ENCODE results near the gene MTCH2.
A peak's percentile ranks its signal among the peaks of the same experiment; 100 is the strongest.

MTCH2 gene

GRCh38 chr11:47631473-47631872 lies 10.9 kb downstream of the MTCH2 start:
- no peak for DNase-seq

GRCh38 chr11:47628026-47628425 lies 14.3 kb downstream of the MTCH2 start:
- no peak for DNase-seq

DNA sequence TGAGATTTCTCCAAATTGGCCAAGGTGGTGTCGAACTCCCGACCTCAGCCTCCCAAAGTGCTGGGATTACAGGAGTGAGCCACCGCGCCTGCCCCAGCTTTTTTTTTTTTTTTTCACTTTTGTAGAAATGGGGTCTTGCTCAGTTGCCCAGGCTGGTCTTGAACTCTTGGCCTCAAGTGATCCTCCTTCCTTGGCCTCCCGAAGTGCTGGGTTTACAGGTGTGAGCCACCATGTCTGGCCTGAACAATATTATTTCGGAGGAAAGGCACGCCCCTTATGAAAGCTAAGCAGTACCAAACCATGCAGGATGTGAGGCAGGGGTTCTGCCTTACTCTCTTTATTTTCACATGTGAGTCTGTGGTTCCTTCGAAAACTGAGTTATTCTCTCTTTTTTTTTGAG lies 16.1 kb downstream of the MTCH2 start:
- no peak for DNase-seq

DNA sequence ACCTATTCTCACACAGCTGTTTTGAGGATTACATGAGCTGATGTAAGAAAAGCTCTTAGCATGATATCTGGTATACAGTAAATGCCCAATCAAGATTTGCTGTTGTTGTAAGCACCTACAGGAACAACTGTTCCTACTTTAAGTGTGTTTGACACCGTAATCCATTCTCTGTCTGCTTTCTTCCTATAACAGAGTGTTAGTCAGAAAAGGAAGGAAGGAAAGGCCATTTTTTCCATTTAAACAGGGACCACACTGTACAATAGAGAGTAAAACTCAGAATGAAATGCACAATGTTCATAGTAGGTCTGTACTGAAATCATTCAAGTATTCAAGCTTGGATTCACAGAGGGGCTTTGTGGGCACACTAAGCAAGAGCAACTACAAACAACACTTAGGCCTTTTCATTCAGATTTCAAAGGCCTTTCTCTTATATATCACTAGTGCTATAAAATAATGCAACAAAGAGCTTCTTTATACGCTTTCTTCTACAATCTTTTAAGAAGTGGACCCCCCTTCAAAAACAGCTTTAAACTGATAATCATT lies 21.5 kb downstream of the MTCH2 start:
- no peak for DNase-seq

- no peak for DNase-seq
Observed at GRCh38 chr11:47617417-47617809, 24.9 kb downstream of the MTCH2 start.

GRCh38 chr11:47616726-47617416 lies 25.5 kb downstream of the MTCH2 start:
- peak; percentile 58 for DNase-seq

DNA sequence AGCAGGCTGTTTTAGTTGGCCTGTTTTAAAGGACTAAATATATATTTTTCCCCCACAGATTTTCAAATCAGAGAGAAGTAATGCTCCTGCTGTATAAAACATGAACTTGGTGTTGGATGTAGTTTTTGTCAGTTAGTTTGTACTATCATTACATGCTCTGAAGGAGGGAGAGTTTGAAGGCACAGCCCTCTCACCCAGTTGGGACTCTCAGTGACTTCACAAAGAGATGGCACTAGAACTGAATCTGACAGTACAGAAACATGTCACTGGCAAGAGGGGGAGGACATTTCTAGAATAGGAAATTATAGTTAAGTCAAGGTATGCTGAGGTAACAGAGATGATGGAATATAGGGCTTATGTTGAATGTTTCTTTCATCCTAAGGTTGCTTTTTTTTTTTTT lies 27.1 kb downstream of the MTCH2 start:
- DNase-seq, result no peak

DNA sequence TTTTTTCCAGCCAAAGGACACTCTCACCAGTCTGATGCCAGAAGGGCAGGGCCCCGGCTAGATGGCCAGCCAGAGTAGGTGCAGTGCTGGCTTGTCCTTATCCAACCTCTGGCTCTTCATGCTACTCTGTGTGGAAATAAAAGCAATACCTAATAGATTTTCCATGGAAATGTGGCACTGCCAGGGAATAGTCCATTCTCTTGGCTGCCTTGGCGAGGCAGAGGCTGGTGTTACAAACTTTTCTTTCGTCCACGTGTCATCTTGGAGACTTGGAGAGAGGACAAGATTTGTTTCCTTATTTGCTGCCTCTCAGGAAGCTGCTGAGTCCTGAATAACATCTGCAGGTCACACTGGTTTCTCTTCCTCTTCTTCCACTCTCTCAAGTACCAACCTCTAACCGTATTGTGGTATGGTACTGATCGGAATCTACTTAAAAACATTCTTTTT lies 31.0 kb downstream of the MTCH2 start:
- DNase-seq, result no peak

DNA sequence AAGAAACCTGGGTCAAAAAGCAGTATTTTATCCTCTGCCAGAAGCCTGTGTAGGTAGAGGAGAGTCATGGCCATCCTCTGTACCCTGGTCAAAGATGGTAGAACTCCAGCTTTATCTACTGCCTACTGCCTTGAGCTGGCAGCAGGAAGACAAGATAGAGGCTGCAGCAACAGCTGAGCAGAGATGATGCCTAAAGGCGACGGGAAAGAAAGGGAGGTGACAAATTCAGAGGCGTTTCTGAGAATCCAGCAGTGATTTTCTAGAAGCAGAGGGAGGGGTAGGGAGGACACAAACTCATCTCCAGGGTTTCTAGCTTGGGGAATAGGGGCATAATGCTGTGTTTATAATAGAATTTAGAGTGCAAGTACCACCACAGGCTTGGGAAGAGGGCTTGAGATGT lies 32.7 kb downstream of the MTCH2 start:
- no peak for DNase-seq

- peak; percentile 46 for DNase-seq
Observed at GRCh38 chr11:47607380-47607779, 35.0 kb downstream of the MTCH2 start.

DNA sequence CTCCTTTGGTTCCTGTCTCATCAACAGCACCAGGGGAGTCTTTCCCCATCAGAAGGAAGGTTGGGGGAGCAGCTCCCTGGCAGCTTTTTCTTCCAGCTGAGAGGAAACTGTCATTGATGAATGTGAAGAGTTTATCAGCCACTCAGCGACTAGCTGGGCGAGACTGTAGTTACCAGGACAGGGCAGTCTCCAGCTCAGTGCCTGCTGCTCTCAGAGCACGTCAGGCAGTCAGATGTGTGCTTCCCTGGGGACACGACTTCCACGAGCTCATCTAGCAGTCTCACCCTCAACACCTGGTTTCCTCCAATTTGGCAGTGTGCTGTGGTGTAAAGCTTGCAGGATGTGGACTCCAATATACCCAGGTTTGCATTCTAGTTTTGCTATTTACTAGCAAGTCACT lies 35.6 kb downstream of the MTCH2 start:
- DNase-seq, result peak; percentile 59

DNA sequence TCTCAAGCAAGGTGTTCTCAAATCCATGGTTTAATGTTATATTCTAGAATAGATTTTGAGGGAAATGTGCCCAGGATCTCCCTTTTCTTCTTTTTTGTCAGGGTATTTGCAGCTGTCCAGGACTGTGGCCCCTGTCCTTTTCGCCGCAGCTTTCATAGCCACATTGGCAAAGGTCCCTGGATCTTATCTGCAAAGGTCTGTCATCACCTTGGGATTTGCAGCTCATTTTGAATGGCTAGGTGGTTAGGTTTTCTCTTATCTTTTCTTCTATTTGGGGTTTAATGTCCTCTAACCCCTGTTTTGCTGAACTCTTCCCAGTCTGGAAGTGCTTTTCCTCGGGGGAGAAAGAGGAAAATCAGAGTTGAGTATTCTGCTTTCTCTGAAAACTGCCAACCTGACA lies 36.4 kb downstream of the MTCH2 start:
- no peak for DNase-seq

GRCh38 chr11:47603295-47603694 lies 39.1 kb downstream of the MTCH2 start:
- no peak for DNase-seq

DNA sequence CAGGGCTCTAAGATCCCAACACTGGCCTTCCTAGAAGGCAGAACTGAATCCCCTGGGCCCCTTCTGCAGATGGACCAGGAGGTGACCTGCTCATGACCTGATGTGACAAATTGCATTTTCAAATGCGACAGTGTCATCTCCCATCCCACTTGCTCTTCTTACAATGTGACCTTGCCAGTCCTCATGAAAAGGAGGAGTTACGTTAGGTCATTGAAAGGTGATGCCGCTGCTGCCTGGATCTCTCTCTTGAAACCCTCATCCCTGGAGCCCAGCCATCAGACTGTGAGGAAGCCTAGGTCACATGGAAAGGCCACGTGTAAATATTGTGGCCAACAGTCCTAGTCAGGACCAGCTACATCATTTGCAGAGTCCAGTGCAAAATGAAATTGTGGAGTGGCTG lies 42.5 kb downstream of the MTCH2 start:
- DNase-seq, result no peak

DNA sequence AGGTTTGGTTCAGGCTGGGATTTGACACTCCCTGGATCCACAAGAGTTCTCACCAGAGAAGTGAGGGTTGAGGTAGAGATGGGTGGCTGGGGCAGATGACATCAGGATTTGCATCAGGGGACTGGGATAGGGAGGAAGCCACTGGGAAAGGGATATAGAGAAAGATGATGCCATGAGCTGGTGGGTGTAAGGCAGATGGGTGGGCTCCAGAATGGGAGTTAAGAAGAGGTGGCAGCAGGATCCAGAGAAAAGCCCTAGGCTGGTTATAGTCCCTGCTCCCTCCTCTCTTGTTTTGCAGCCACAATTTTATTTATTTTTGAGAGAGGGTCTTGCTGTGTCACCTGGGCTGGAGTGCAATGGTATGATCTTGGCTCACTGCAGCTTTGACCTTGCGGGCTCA lies 46.4 kb downstream of the MTCH2 start:
- no peak for DNase-seq

DNA sequence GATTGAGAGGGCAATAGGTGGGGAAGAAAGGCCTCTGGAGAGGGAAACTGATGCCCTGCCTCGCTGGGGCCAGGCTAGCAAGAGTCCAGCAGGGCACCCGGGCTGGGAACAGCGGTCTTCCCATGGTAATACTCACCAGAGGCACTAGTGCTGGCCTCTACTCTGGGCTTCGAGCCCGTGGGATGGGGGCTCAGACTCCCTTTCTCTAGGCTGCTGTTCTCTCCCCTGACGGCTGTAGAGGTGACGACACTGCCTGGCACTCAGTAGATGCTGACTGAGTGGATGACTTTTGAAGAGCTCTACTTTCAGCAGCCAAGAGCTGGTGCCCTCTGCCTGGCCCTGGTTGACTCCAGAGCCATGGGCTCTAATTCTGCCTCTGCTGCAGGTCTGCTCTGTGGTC lies 47.3 kb downstream of the MTCH2 start:
- DNase-seq, result no peak

DNA sequence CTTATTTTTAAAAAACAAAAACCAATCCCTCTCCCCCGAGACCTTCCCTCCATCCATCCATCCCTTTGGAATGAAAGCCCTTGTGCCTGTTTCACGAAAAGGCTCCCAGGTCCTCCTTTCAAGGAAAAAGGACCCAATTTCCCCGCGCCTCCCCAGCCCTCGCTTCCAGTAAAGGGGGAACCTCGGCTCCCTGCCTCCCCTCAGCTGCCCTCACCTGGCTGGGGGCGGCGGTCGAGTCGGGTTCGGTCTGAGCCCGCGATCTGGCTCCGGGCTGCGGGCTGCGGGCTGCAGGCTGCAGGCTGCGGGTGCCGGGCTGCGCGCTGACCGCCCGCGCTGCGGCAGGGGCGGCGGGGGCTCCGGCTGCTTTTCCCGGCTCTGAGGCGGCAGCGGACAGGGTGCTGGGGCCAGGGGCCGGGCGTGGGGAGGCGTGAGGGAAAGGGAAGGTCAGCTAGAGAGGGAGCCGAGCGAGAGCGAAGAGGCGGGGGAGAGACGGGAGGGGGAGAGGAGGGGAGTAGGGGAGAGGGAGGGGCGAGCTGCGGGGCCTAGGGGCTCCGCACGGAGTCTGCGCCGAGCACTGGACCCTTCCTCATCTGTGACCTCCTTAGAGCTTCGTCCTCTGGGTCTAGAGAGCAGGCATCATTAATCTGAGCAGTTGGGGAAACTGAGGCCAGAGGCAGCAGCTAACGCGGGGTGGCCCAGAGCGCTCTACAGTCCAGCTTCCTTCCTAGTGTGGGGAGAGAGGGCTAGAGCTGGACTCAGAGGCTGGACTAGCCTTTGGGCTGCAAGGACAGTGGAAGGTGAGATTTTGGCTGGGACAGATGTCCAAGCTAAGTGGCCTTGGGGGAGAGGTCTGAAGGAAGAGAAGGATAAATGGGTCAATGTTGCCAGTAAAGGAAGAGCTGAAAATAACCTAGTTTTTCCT lies 48.2 kb downstream of the MTCH2 start, which contains the start of gene C1QTNF4:
Gene C1QTNF4 (minus strand): TSS at position 478 of the 922 bp plus-strand sequence. CDS start 3,601 bp downstream, outside the sequence.
- DNase-seq, result no peak

DNA sequence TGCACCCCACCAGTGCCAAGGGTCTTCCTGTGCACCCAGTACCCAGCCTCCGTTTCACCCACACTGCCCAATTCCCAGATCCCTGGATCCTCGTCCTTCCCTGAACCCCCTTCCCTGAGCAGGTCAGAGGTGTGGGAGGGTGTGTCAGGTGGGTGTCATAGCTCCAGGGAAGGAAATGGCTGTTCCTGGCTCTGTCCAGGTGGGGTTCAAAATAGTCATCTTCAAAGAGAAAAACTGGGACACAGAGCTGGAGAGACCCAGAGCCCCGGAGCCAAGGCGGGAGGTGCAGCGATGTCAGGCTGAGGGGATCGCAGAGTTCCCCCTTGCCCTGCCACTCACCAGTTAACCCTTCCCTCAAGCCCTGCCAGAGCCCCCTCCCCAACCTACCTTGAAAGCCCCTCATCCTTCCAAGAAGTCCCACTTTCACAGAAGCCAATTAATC lies 48.8 kb downstream of the MTCH2 start:
- no peak for DNase-seq

DNA sequence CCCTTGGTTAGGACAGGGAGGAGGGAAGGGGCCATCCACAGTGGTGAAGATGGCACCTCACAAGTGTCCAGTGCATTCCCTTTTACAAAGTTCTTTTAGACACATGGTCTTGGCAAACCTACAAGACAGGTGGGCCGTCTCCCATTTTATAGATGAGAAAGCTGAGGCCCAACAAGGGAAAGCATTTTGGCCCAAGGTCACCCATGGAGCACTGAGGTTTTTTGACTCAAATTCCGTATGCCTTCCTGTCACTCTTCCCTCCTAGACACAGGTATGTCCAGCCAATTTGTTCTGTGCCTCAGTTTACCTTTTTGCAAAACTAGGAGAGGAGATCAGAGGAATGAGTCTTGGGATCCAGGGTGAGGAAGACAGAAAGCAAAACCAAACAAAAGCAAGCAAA lies 49.4 kb downstream of the MTCH2 start:
- DNase-seq, result no peak

- no peak for DNase-seq
Observed at GRCh38 chr11:47592251-47592650, 50.1 kb downstream of the MTCH2 start.

DNA sequence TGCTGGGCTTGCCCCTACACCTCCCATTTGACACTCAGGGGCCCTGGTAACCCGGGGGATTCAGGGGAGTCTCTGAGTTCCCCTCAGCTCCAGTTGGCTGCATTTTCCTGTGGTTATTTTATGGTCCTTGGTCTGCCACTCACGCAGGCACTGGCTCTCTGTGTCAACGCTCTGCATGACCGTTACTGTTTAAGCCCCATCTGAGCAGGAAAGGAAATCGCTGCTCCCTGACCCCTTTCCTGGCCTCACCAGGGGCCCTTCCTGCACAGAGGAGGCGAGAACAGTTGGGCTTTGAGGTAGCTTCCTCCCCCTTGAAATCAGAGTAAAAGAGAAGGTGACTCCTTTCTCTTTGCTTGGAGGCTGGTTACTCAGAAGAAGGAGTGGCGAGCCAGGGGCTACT lies 50.6 kb downstream of the MTCH2 start:
- DNase-seq, result no peak

DNA sequence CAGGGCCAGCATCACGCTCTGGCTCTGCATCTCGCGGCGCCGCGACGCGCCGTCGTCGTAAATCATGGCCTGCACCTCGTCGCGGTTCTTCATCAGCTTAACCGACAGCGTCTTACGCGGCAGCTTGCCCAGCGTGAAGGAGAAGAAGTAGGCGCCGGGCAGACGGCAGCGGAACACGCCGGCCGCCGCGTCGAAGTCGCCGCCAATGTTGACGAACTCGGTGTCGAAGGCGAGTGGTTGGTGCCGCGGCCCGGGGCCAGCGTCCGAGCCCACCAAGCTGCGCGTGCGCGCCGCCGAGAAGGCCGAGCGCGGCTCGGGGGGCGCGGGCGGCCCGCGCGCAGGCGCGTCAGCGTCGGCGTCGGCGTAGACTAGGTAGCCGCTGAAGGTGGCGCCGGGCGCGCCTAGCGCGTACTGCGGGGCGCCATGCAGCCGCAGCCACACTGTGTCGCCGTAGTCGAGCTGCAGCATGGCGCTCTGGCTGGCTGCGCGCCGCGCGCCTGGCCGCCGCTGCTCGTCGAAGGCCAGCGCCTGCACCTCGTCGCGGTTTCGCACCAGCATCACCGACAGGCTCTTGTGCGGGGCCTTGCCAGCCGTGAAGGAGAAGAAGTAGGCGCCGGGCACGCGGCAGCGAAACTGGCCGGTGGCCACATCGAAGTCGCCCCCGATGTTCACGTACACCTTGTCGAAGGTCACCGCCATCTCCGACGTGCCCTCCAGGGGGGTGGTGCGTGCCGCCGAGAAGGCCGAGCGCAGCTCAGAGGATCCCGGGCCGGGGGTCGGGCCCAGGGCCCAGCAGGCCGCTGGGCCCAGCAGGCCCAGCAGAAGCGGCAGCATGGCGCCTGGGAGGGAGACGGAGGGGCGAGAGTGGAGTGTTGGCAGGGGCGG lies 52.1 kb downstream of the MTCH2 start:
- DNase-seq, result no peak

DNA sequence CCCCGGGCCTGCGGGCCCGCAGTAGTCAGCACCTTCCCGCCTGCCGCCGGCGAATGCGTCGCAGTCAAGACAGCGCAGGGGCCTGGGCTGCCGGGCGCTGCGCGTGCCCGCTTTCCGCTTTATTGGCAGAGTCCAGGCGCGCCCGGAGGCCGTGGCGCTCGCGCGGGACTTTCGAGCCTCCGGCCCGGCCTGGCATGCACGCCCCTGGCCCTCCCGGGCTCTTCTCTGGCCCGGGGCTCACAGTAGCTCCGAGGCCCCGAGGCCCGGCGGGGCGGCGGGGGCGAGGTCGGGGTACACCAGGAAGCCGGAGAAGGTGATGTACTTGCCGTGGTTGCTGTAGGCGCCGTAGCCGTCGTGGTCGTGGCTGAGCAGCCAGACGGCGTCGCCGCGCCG lies 52.8 kb downstream of the MTCH2 start:
- DNase-seq, result no peak

Measured in NCI-H2171 treated with DMSO at 0.1 percent for 48 hours (cell line).